Activated naive CD4-positive, alpha-beta T cell treated with Interleukin-2 at 50 U/mL for 16 hours (primary cell): ENCODE measurements around the gene KCNJ18.
"Not testable (repeated sequence)": the region's sequence is repeated elsewhere in the genome, so short reads cannot be mapped to it uniquely, and the experiment has no call there.

Experiments
- DNase-seq: peaks from one replicate; pipeline ENCODE4 v3.0.0-alpha.2; 2020

KCNJ18 gene

GRCh38 chr17:21691883-21692703 is at the start of gene KCNJ18:
Gene KCNJ18, plus strand, starts transcription at chr17:21692523. Its CDS starts 10,264 bp downstream, at chr17:21702787.
- not testable (repeated sequence) for DNase-seq

- DNase-seq: not testable (repeated sequence)
These were observed 44.2 kb upstream of the KCNJ18 start for GRCh38 chr17:21648125-21648524.

GRCh38 chr17:21650043-21650442 is 42.3 kb upstream of the KCNJ18 start:
- not testable (repeated sequence) for DNase-seq

GRCh38 chr17:21652049-21652448 is 40.3 kb upstream of the KCNJ18 start:
- DNase-seq: not testable (repeated sequence)

GRCh38 chr17:21653211-21653610 is 39.1 kb upstream of the KCNJ18 start:
- DNase-seq: not testable (repeated sequence)

GRCh38 chr17:21656518-21657309 is 35.6 kb upstream of the KCNJ18 start:
- DNase-seq: not testable (repeated sequence)

- DNase-seq: not testable (repeated sequence)
These were observed 32.7 kb upstream of the KCNJ18 start for GRCh38 chr17:21659635-21660034.

DNA sequence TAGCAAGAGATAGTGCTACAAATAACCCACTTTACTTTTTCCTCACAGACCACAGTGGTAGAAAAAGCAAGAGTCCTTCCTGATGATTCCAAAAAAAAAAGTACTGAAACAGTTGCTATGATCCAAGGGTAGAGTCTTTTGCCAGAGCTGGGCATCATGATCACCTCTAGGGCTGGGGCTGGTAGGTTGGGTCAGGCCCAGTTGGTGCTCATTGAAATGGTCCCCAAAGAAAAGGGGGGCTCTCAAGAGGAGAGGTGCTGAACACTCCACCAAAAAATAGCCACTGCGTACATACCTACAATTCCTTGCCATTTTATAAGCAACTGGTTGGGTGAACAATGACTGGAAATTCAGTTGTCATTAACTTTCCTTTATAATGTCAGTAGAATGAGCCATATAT is 30.9 kb upstream of the KCNJ18 start:
- not testable (repeated sequence) for DNase-seq

GRCh38 chr17:21663166-21663565 is 29.2 kb upstream of the KCNJ18 start:
- DNase-seq: not testable (repeated sequence)

DNA sequence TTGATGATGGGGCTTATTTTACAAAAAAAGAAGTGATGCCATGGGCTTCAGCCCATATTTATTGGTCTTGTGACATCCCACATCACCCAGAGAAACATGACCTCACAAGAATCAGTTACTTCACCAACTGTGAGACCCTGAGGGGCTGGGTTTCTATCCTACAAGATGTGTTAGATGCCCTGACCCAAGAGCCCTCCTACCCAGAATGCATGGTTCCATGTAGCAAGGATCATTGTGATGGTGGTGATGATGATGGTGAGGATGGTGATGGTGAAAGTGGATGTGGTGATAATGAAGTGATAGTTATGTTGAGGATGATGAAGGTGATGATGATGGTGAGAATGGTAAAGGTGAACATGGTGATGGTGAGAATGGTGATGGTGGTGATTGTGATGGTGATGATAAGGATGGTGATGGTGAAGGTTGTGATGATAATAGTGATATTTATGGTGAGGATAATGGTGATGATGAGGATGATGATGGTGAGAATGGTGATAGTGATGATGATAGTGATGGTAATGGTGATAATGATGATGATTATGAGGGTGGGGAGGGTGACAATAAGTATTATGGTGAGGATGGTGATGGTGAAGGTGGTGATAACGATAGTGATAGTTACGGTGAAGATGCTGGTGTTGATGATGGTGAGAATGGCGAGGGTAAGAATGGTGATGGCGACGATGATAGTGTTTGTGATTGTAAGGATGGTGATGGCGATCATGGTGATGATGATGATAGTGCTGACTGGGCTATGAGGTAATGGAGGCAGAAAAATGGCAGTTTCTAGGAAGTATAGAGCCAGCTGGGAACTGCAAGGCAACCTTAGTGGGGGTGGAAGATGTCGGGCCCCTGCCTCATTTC is 28.5 kb upstream of the KCNJ18 start:
- DNase-seq: not testable (repeated sequence)

GRCh38 chr17:21665171-21665570 is 27.2 kb upstream of the KCNJ18 start:
- DNase-seq: not testable (repeated sequence)

DNA sequence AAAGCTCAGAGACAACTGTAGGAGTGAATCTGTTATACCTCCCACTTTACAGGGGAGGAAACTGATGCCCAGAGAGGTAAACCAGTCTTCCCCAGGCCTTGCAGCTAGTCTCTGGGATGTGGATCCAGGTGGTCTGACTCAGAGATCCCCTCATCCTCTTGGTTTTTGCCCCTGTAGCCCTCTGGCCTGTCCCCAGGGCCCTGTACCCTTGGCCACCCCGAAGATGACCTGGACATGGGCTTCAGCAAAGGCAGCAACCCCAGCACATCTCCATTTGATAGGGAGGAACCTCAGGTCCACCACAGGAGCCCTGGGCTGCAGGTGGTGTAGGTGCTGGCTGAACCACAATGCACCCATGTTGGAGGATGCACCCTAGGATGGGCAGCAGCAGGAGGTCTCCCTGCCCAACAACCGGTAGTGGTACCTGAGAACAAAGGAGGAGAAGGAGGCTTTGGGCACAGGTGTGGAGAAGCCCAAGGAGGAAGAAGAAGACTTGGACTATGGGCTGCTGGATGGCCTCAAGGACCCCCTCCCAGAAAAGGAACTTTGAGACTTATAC is 26.3 kb upstream of the KCNJ18 start:
- not testable (repeated sequence) for DNase-seq

- not testable (repeated sequence) for DNase-seq
These were observed 25.5 kb upstream of the KCNJ18 start for GRCh38 chr17:21666711-21667412.

DNA sequence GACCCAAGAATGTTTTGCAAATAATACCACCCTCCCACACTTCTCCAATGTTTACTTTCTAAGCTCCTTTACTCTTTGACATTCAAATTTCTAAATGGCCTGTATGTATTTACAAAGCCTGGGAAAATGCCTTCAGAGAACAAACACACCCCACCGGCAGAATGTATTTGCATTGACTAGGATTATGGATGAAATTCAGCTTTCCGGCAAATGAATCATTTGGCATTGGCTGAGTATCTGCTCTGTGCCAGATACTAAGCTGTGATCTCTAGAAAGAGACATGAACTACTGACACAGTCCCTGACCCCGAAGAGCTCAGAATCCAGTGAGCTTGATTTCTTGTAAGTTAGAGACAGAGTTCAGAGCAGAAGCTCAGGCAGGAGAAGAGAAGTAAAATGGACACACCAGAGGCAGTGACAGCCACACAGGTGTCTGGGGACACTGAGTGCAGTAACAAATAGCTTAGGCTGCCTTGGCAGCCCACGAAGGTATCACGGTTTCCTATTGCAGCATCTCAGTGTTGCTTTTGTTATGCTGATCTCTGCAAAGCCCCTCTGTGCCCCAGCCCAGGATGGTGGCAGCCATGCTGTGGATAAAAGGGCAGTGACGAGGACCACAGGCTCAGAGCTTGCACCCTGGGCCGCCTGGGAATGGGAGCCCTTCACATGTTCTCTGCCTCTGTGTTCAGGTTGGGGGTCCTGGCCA is 24.8 kb upstream of the KCNJ18 start:
- DNase-seq: not testable (repeated sequence)

DNA sequence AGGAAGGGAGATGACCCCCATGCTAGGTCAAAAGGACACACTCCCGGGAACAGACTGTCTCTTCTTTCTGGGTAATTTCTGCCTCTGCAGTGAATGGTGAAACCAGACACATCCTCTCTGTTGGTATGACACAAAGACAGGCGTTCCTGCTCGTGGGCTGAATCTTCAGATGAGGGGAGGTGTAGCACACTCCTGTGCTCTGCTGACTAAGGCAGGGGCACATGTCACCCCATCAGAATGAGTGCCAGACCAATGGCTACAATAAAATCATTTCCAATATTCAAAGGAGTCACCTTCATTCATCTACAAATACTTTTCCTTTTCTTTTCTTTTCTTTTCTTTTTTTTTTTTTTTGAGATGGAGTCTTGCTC is 24.2 kb upstream of the KCNJ18 start:
- not testable (repeated sequence) for DNase-seq

GRCh38 chr17:21668746-21669508 is 23.4 kb upstream of the KCNJ18 start:
- DNase-seq: not testable (repeated sequence)

DNA sequence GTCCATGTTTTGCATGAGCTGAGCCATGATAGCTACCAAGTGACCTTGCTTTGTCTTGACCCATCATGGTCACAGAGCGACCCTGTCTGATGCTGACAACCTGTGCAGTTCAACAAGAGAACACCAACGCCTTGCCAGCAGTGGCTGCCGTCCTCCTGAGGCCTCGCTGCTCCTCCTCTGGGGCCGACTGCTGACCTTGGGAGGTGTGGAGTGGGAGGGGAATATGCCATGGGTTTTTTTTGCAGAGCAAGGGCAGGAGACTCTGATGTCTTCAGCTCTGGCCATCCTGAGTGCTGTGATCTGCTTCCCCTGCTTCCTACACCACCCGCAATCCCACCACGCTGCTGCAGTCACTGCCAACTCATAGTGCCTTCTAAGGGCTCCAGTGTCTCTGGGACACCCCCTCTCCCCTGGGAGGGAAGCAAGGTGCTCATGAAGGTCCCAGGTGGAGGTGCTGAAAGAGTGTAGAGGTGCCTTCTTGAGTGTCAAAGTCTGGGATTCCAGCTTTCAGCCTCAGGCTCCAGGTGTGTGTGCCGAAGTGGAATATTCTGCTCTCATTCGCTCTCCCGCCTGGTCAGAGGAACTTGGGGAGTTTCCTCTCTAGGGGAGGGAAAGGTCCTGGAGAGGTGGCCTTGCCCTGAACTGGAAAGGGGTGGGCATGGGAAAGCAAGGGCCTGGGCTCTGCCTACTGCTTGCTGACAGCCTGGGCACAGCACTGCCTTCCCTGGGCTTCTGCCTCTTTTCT is 22.5 kb upstream of the KCNJ18 start:
- DNase-seq: not testable (repeated sequence)

DNA sequence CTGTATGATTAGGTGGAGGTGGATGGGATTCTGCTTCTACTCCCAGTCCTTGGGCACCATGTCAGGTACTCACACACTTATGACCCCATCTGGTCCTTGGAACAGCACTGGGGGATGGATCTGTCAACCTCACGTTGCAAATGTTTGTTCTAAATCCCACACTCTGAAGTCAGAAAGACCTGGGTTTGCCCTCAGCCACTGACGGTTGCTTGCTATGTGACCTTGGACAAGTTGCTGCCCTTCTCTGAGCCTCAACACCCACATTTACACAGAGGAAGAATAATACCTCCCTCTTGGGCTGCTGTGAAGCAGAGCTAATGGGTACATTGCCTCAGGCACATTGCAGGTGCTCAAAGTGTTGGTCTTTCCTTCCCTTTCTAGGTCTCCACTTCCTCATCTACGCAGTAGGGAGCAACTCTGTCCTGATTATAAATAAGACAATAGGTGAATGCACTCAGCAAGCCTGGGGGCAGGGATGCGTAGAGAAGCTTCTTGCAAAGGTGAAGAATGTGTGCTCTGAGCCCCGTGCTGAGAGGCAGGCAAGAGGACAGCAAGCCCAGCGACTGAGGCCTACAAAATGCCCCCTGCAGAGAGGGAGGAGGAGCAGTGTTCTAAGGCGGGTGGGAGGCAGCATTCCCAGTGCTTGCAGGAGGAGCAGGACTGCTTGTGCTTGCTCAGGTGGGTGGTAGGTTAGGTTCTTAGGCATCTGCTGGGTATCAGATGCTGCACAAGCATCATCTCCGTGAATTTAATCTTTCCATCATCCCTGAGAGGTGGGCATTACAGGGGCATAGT is 21.8 kb upstream of the KCNJ18 start:
- not testable (repeated sequence) for DNase-seq

- DNase-seq: not testable (repeated sequence)
These were observed 20.9 kb upstream of the KCNJ18 start for GRCh38 chr17:21671437-21671836.
